Stimulated activated CD8-positive, alpha-beta memory T cell treated with anti-CD3 and anti-CD28 coated beads, Interleukin-4, amount 100 ng/mL, for 48 hours (primary cell): ENCODE measurements around the gene SDK1.

ENCODE experiments used
- DNase-seq: peaks from one replicate; pipeline ENCODE4 v3.0.0-alpha.2; 2020

The SDK1 gene

DNA sequence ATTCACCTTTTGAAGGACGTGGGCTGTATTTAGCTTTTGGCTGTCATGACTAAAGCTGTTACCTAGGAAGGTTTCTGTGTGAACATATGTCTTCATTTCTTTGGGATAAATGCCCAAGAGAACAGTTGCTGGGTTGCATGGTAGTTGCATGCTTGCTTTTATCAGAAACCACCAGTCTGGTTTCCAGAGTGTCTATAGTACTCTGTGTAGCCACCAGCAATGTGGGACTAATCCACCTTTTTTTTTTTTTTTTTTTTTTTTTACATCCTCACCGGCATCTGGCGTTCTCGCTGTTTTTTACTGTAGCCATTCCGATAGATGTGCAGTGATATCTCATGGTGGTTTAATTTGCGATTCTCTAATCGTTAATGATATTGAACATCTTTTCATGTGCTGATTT lies 297.8 kb downstream of the SDK1 start:
- no peak for DNase-seq

DNA sequence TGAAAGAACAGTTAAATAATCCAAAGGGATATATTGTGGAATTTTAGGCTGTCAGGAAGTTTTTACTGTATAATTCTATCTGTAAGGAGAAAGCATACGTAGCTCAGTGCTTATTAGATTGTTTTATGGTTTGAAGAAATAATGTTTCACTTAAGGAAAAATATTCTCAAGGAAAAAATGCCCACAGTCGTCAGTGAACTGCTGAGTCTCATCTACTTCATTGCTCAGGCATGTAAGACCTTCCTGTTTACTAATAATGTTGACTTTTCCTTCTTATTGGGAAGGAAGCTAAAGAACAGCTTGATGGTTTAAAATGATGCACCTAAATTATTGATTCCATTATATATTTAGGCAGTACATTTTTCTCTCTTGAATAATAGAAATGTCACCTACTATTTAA lies 304.2 kb downstream of the SDK1 start:
- DNase-seq = no peak

DNA sequence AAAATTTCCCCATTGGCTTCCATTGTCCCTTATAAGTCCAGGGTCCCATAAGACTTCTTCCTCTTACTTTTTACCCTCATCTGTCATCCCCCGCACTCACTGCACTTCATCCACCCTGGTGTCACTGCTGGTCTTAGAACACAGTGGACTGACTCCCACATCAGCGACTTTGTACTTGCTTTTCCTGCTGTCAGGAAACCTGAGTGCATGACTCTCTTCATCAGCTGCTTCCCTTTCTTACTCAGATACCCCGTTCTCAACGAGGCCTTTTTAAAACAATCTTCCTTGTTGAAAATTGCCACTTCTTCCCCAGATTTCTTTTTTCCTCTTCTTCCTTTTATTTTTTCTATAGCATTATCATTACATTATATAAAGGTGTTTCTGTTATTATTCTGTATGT lies 305.4 kb downstream of the SDK1 start:
- no peak for DNase-seq

- no peak for DNase-seq
Observed at GRCh38 chr7:3607847-3608246, 306.8 kb downstream of the SDK1 start.

DNA sequence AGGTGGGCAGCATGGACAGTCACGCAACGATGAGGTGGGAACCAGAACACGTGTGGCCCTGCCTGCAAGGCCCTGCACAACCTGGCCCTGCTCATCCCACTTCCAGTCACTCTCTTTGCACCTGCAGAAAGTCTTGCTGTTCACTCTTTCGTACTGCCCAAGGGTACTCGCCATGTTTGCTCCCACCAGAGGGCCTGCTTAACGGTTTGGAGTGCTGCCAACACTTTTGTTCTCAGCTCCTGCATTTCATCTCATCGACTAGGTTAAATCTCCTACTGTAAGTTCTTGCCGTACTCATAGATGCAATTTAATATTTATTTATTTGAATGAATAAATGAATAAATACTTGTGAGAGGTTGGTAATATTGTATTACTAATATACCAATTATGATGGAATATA lies 315.3 kb downstream of the SDK1 start:
- no peak for DNase-seq

GRCh38 chr7:3630081-3630480 lies 329.0 kb downstream of the SDK1 start:
- DNase-seq = no peak

GRCh38 chr7:3634396-3634795 lies 333.3 kb downstream of the SDK1 start:
- no peak for DNase-seq

DNA sequence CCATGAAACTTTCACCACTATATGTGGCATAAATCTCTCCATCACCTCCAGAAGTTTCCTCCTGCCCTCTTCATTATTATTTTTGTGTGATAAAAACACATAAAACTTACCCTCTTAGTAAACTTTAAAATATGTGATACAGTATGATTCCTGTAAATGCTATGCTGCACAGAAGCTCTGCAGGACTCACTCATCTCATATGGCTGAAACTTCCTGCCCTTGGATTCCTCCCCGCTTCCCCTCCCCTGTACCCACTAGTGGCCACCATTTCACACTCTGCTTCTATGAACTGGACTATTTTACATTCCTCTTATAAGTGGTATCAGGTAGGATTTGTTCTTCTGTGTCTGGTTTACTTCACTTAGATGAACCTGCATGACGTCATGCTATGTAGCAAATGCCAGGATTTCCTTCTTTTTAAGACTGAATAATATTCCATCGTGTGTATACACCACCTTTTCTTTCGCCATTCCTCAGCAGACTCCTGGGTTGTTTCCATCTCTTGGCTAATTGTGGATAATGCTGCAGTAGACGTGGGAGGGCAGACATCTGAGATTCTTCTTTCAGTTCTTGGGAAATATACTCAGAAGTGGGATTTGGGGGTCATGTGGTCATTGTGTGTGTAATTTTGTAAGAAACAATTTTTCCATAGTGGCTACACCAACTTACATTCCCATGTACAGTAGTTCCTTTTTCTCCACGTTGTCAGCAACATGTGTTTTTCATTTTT lies 335.2 kb downstream of the SDK1 start:
- no peak for DNase-seq

GRCh38 chr7:3639253-3639652 lies 338.2 kb downstream of the SDK1 start:
- no peak for DNase-seq

- no peak for DNase-seq
Observed at GRCh38 chr7:3641582-3641981, 340.5 kb downstream of the SDK1 start.

- DNase-seq = no peak
Observed at GRCh38 chr7:3643091-3643490, 342.0 kb downstream of the SDK1 start.

DNA sequence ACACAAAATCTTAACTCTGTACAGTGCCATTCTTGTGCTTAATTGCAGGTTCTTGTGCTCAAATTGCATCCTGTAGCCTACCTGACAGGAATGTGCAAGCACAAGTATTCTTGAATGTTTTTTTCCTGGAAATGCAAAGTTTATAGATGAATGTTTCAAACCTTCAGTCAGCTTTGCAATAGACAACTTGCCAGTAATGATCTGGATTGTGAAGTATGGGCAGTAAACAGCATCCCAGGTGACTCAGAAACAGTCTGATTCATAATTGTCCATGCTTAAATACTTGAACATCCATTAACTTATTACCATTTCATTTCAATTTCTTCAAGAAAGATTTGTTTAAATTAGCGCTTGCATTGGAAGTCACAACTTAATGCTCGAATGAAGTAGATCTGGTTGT lies 347.2 kb downstream of the SDK1 start:
- no peak for DNase-seq

DNA sequence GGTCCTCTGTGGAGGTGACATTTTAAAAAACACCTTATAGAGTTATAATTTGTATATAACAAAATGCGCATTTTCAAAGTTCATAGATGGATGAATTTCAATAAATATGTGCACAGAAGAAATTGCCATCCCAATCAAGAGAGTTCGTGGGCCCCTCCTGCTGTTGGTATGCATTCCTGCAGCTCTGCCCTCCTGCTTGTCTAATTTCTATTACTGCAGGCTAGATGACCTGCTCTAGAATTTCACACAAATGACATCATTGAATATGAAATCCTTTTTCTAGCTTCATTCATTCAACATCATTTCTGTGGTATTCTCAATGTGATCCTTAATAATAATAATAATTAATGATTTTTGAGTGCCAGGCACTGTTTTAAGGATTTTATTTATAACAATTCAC lies 348.2 kb downstream of the SDK1 start:
- no peak for DNase-seq

- no peak for DNase-seq
Observed at GRCh38 chr7:3649678-3650440, 348.8 kb downstream of the SDK1 start.

DNA sequence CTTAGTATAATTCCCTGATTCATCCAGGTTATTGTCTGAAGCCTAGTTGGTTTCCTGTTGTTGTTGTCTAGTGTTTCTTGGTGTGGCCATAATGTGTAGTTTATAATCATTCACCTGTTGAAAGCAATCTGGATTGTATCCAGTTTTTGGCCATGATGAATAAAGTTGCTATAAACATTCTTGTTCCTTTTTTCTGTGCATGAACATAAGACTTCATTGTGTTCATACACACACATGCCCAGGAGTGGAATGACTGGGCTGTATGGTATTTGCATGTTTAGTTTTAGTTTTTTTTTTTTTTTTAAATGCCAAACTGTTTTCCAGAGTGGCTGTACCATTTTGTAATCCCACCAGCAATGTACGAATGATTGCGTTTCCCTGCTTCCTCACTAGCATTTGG lies 349.8 kb downstream of the SDK1 start:
- no peak for DNase-seq

- DNase-seq = no peak
Observed at GRCh38 chr7:3655635-3656034, 354.6 kb downstream of the SDK1 start.

DNA sequence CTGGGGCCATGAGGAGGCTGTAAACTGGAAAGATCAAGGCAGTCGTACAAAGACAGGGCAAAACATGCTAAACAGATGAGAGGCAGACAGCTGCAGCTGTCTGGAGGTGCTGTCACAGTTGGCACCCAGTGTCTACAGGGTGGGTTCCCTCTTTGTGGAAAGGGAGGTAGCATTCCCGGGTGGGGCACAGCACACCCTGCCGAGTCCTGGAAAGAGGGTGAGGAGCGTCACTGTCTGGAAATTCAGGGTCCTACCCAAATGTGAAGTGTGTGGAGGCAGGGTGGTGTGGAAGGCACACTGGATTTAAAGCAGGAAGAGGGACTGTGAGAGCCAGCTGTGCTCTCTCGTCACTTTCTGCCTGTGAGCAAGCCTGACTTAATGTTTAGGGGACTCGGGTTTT lies 356.2 kb downstream of the SDK1 start:
- no peak for DNase-seq

- DNase-seq = no peak
Observed at GRCh38 chr7:3668743-3669142, 367.7 kb downstream of the SDK1 start.

GRCh38 chr7:3670898-3671297 lies 369.8 kb downstream of the SDK1 start:
- no peak for DNase-seq

DNA sequence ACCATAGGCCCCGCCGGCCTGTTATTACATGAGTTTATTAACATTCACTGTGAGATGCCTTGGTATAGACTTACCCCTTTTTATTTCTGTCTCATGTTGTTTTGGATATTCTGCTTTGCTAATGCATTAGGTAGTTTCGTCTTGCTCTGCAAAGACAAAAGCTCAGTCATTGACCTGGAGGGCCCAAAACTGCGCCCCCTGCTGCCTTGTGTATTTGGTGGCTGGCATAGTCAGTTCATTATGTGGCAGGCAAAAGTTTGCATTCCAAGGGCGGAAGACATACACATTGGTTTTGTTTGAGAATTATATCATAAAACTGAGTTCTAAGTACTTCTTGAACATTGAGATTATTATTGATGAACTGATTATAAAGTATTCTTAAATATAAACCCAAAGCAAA lies 372.5 kb downstream of the SDK1 start:
- DNase-seq = peak; percentile 68

GRCh38 chr7:3678314-3678810 lies 377.3 kb downstream of the SDK1 start:
- DNase-seq = no peak

DNA sequence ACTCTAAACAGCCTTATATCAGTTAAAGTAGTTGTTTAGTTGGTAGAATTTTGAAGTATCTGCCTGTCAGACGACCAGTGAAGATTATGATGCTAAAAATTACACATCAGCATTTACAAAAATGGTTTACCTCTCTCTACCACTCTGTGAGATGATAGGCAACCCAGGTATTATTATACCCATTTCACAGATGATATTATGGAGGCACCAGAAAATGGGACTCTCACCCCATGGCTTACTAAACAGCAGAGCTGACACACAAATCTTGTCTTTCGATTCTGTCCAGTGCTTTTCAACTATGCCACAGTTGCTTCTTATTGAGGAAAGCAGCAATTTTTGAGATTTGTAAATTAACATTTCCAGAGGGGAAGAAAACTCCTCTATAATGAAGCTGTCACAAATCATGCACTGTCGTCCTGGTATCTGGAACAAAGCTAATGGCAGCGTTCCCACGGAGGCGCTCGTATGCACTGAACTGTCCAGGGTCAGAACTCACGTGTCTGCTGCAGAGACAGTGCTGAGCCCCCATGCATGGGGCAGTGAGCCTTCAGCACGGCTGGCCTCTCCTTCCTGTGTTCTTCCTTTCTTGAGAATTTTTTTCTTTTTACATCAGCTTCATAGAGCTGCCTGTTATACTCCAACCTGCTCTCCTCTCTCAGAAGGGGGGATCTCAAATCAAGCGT lies 381.1 kb downstream of the SDK1 start:
- DNase-seq = no peak

- DNase-seq = no peak
Observed at GRCh38 chr7:3683546-3684539, 382.8 kb downstream of the SDK1 start.
